NB4 (cell line): Measurements from ENCODE around the gene DMKN.
"Not testable (repeated sequence)": the region's sequence is repeated elsewhere in the genome, so short reads cannot be mapped to it uniquely, and the experiment has no call there.

Experiments
- MAX ChIP-seq: IDR thresholded peaks from 2 replicates; pipeline ENCODE4 v1.6.1; 2011; ENCODE audit warnings: low read depth, low read length
- TF ChIP-seq, protein P1 (sequence below): IDR thresholded peaks from one replicate; pipeline ENCODE4 v1.5.1; 2012; ENCODE audit warnings: low read depth, low read length

DNA sequence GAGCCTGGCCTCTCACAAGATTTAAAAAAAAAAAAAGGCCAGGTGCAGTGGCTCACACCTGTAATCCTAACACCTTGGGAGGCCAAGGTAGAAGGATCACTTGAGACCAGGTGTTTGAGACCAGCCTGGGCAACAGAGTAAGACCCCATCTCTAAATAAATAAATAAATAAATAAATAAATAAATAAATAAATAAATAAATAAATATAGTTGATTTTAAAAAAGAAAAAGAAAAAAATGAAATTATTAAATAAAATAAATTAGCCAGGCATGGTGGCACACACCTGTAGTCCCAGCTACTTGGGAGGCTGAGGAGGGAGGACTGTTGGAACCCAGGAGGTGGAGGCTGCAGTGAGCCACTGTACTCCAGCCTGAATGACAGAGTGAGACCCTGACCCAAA is 51.7 kb downstream of the DMKN start:
- not testable (repeated sequence) for TF ChIP-seq MAX
- TF ChIP-seq, protein P1, sequence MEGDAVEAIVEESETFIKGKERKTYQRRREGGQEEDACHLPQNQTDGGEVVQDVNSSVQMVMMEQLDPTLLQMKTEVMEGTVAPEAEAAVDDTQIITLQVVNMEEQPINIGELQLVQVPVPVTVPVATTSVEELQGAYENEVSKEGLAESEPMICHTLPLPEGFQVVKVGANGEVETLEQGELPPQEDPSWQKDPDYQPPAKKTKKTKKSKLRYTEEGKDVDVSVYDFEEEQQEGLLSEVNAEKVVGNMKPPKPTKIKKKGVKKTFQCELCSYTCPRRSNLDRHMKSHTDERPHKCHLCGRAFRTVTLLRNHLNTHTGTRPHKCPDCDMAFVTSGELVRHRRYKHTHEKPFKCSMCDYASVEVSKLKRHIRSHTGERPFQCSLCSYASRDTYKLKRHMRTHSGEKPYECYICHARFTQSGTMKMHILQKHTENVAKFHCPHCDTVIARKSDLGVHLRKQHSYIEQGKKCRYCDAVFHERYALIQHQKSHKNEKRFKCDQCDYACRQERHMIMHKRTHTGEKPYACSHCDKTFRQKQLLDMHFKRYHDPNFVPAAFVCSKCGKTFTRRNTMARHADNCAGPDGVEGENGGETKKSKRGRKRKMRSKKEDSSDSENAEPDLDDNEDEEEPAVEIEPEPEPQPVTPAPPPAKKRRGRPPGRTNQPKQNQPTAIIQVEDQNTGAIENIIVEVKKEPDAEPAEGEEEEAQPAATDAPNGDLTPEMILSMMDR = not testable (repeated sequence)
